Activated naive CD8-positive, alpha-beta T cell treated with anti-CD3 and anti-CD28 coated beads, Interleukin-2, amount 10 ng/mL, durations not matched to agents 7 days and 5 days (primary cell): Measurements from ENCODE around the gene IRF1. TPM values are rescaled to one million over a fixed set of nuclear protein-coding genes. Genes with fewer than 3 reads are reported as not detected.

Source experiments
- ATAC-seq: fragments of 150-1000 bp; cut with Tn5 transposase; one replicate; pipeline ENCODE4 v1.10.0; 2021; ENCODE audit warnings: low read depth, moderate library complexity
- POLR2A ChIA-PET: fragments of 350-600 bp; sonication (Branson Sonifier 250); formaldehyde crosslinking; loops from one replicate; lab custom pipeline; 2021; ENCODE audit warnings: antibody characterized with exemption; lab: Charles Lee
- DNase-seq: peaks from one replicate; pipeline ENCODE4 v3.0.0; 2021
- H3K27ac Mint-ChIP-seq: one replicate; pipeline ENCODE4 v1.8.0; 2022; ENCODE audit warnings: mild to moderate bottlenecking, mixed read lengths
- H3K27me3 Mint-ChIP-seq: one replicate; pipeline ENCODE4 v1.8.0; 2022; ENCODE audit warnings: mild to moderate bottlenecking, moderate library complexity, mixed read lengths
- H3K36me3 Mint-ChIP-seq: one replicate; pipeline ENCODE4 v1.8.0; 2021; ENCODE audit warnings: mild to moderate bottlenecking, mixed read lengths
- H3K4me1 Mint-ChIP-seq: one replicate; pipeline ENCODE4 v1.8.0; 2021; ENCODE audit warnings: mixed read lengths
- H3K4me3 Mint-ChIP-seq: one replicate; pipeline ENCODE4 v1.8.0; 2022; ENCODE audit warnings: mild to moderate bottlenecking, moderate library complexity, mixed read lengths
- H3K9me3 Mint-ChIP-seq: one replicate; pipeline ENCODE4 v1.8.0; 2021; ENCODE audit warnings: mixed read lengths
- total RNA-seq, 2 experiments: library from RNA; stranded (reverse); gene quantifications; one replicate each; pipeline ENCODE4 v1.2.3, GENCODE V29; 2021

The IRF1 gene
- total RNA-seq, 2 experiments from 2014 or later = 228 to 238 TPM

GRCh38 chr5:132459031-132459982 lies 31.3 kb downstream of the IRF1 start:
- ATAC-seq (no peak), DNase-seq (peak; percentile 31)

GRCh38 chr5:132458651-132459030 lies 31.9 kb downstream of the IRF1 start:
- H3K4me3 Mint-ChIP-seq = peak overlapping the region; percentile 66
- H3K4me1 Mint-ChIP-seq = peaks cover 84% of the 10 kb centered on the region
- peak overlapping the region; percentile 99 for H3K27ac Mint-ChIP-seq
- POLR2A ChIA-PET = interaction anchor here (1.1 to 8.3 kb wide), 10 partner anchors 7 to 47 kb away, joined by 4 to 334 read pairs (median 42); partner anchors contain the start of gene IRF1
- H3K36me3 Mint-ChIP-seq = peaks cover 44% of the 10 kb centered on the region
- ATAC-seq = peak; percentile 15
- DNase-seq = no peak
- no peaks in the 10 kb centered on the region for H3K9me3 Mint-ChIP-seq
- H3K27me3 Mint-ChIP-seq = no peaks in the 10 kb centered on the region

More at GRCh38 chr5:132459031-132459982, 31.3 kb downstream of the IRF1 start:
- H3K27ac Mint-ChIP-seq = peak overlapping the region; percentile 99
- peaks cover 37% of the 10 kb centered on the region for H3K36me3 Mint-ChIP-seq
- H3K9me3 Mint-ChIP-seq = no peaks in the 10 kb centered on the region
- H3K4me1 Mint-ChIP-seq = peaks cover 86% of the 10 kb centered on the region
- POLR2A ChIA-PET = interaction anchor here (0.6 to 8.3 kb wide), 10 partner anchors 6 to 361 kb away, joined by 3 to 334 read pairs (median 42); partner anchors contain the start of gene IRF1
- no peaks in the 10 kb centered on the region for H3K27me3 Mint-ChIP-seq
- H3K4me3 Mint-ChIP-seq = peak overlapping the region; percentile 66

- Mint-ChIP-seq H3K27me3 (no peaks in the 10 kb centered on the region), H3K36me3 (peaks cover 48% of the 10 kb centered on the region), H3K4me3 (peak overlapping the region; percentile 66), H3K27ac (peak overlapping the region; percentile 99), H3K9me3 (no peaks in the 10 kb centered on the region), H3K4me1 (peaks cover 82% of the 10 kb centered on the region)
- DNase-seq (no peak), ATAC-seq (no peak)
- POLR2A ChIA-PET = interaction anchor here (1.1 to 8.3 kb wide), 12 partner anchors 7 to 408 kb away, joined by 3 to 334 read pairs (median 30); partner anchors contain the start of genes GDF9, IRF1 and UQCRQ
Observed at GRCh38 chr5:132458226-132458560, 32.4 kb downstream of the IRF1 start.

- Mint-ChIP-seq H3K4me3 (peak overlapping the region; percentile 66), H3K27me3 (no peaks in the 10 kb centered on the region), H3K27ac (peak overlapping the region; percentile 99), H3K36me3 (peaks cover 52% of the 10 kb centered on the region), H3K4me1 (peaks cover 84% of the 10 kb centered on the region), H3K9me3 (no peaks in the 10 kb centered on the region)
- ATAC-seq (peak; percentile 66), DNase-seq (peak; percentile 70)
- POLR2A ChIA-PET = interaction anchor here (1.0 to 8.3 kb wide), 16 partner anchors 8 to 409 kb away, joined by 3 to 334 read pairs (median 10); partner anchors contain the start of genes GDF9, IRF1 and UQCRQ
Observed at GRCh38 chr5:132457371-132458225, 33.0 kb downstream of the IRF1 start.

GRCh38 chr5:132456987-132457361 lies 33.6 kb downstream of the IRF1 start:
- Mint-ChIP-seq H3K36me3 (peaks cover 50% of the 10 kb centered on the region), H3K4me3 (peak overlapping the region; percentile 66)
- ATAC-seq = peak; percentile 40

GRCh38 chr5:132456296-132456986 lies 34.1 kb downstream of the IRF1 start:
- Mint-ChIP-seq H3K27me3 (no peaks in the 10 kb centered on the region), H3K9me3 (peaks cover 2% of the 10 kb centered on the region), H3K27ac (peak overlapping the region; percentile 99), H3K4me1 (peaks cover 77% of the 10 kb centered on the region), H3K36me3 (peaks cover 46% of the 10 kb centered on the region), H3K4me3 (peak overlapping the region; percentile 66)
- POLR2A ChIA-PET = interaction anchor here (1.0 to 8.3 kb wide), 15 partner anchors 9 to 70 kb away, joined by 3 to 334 read pairs (median 15); partner anchors contain the start of gene IRF1
- peak; percentile 68 for DNase-seq
- ATAC-seq = peak; percentile 48

More at GRCh38 chr5:132456987-132457361, 33.6 kb downstream of the IRF1 start:
- peaks cover 2% of the 10 kb centered on the region for H3K9me3 Mint-ChIP-seq
- peak overlapping the region; percentile 99 for H3K27ac Mint-ChIP-seq
- POLR2A ChIA-PET = interaction anchor here (1.0 to 8.3 kb wide), 17 partner anchors 9 to 409 kb away, joined by 3 to 334 read pairs (median 14); partner anchors contain the start of genes GDF9, IRF1 and UQCRQ
- peaks cover 80% of the 10 kb centered on the region for H3K4me1 Mint-ChIP-seq
- DNase-seq = peak; percentile 54
- H3K27me3 Mint-ChIP-seq = no peaks in the 10 kb centered on the region

GRCh38 chr5:132455614-132456115 lies 34.9 kb downstream of the IRF1 start:
- Mint-ChIP-seq H3K4me1 (peaks cover 72% of the 10 kb centered on the region), H3K9me3 (peaks cover 2% of the 10 kb centered on the region), H3K4me3 (peak overlapping the region; percentile 66), H3K27ac (peak overlapping the region; percentile 99), H3K27me3 (no peaks in the 10 kb centered on the region), H3K36me3 (peaks cover 46% of the 10 kb centered on the region)
- ATAC-seq = no peak
- POLR2A ChIA-PET = interaction anchor here (0.8 to 8.3 kb wide), 9 partner anchors 9 to 40 kb away, joined by 3 to 334 read pairs (median 32); partner anchors contain the start of gene IRF1
- no peak for DNase-seq

- POLR2A ChIA-PET = interaction anchor here (1.0 to 8.3 kb wide), 9 partner anchors 11 to 44 kb away, joined by 3 to 334 read pairs (median 15); partner anchors contain the start of gene IRF1
- DNase-seq (no peak), ATAC-seq (no peak)
- Mint-ChIP-seq H3K27me3 (no peaks in the 10 kb centered on the region), H3K36me3 (peaks cover 51% of the 10 kb centered on the region), H3K4me3 (no peak overlapping the region), H3K9me3 (peaks cover 2% of the 10 kb centered on the region), H3K4me1 (peaks cover 61% of the 10 kb centered on the region), H3K27ac (peak overlapping the region; percentile 99)
Observed at GRCh38 chr5:132454361-132454760, 36.2 kb downstream of the IRF1 start.

GRCh38 chr5:132451387-132451786 lies 39.2 kb downstream of the IRF1 start:
- Mint-ChIP-seq H3K27ac (no peak overlapping the region), H3K4me1 (peaks cover 49% of the 10 kb centered on the region), H3K9me3 (peaks cover 4% of the 10 kb centered on the region), H3K27me3 (no peaks in the 10 kb centered on the region), H3K36me3 (peaks cover 65% of the 10 kb centered on the region), H3K4me3 (no peak overlapping the region)
- POLR2A ChIA-PET = interaction anchor here (0.7 to 1.0 kb wide), 2 partner anchors 13 to 23 kb away, joined by 3 to 4 read pairs; no protein-coding TSS in a partner anchor
- DNase-seq (no peak), ATAC-seq (no peak)

- H3K27ac Mint-ChIP-seq = no peak overlapping the region
- DNase-seq (no peak), ATAC-seq (no peak)
- peaks cover 41% of the 10 kb centered on the region for H3K4me1 Mint-ChIP-seq
- POLR2A ChIA-PET = interaction anchor here (0.7 to 1.1 kb wide), 3 partner anchors 23 to 31 kb away, joined by 3 to 4 read pairs (median 3); no protein-coding TSS in a partner anchor
- H3K27me3 Mint-ChIP-seq = no peaks in the 10 kb centered on the region
- peaks cover 68% of the 10 kb centered on the region for H3K36me3 Mint-ChIP-seq
- H3K4me3 Mint-ChIP-seq = no peak overlapping the region
- H3K9me3 Mint-ChIP-seq = peaks cover 4% of the 10 kb centered on the region
Observed at GRCh38 chr5:132449060-132449459, 41.5 kb downstream of the IRF1 start.

GRCh38 chr5:132447196-132447595 lies 43.4 kb downstream of the IRF1 start:
- Mint-ChIP-seq H3K27me3 (no peaks in the 10 kb centered on the region), H3K36me3 (peaks cover 59% of the 10 kb centered on the region), H3K27ac (peak overlapping the region; percentile 21), H3K4me1 (peaks cover 42% of the 10 kb centered on the region), H3K4me3 (no peak overlapping the region), H3K9me3 (peaks cover 2% of the 10 kb centered on the region)
- DNase-seq (no peak), ATAC-seq (no peak)
- POLR2A ChIA-PET = interaction anchor here (1.0 to 1.9 kb wide), 9 partner anchors 8 to 43 kb away, joined by 3 to 11 read pairs (median 8); partner anchors contain the start of gene IRF1
